ENCODE results near the gene RASSF1. TPM values are rescaled to one million over a fixed set of nuclear protein-coding genes. Genes with fewer than 3 reads are reported as not detected.
A peak's percentile ranks its signal among the peaks of the same experiment; 100 is the strongest.

The RASSF1 gene
- total RNA-seq, 1 experiment from 2014 or later, result 15.8 TPM

GRCh38 chr3:50303013-50303815 lies 37.4 kb downstream of the RASSF1 start, which contains the start of gene HYAL1:
Gene HYAL1 (minus strand): TSS chr3:50303574. CDS start chr3:50302956, 618 bp downstream.
- H2BK20ac ChIP-seq (ENCODE audit: low read depth, low read length, poor library complexity, severe bottlenecking), result no peak within 1 kb of the TSS
- H3K4me1 ChIP-seq (ENCODE audit: insufficient read depth, low read length), result no peaks in the 10 kb centered on the region
- no peak within 1 kb of the TSS for H2AFZ ChIP-seq (ENCODE audit: low read length)
- DNase-seq, result peak; percentile 97
- no peak within 1 kb of the TSS for H3K56ac ChIP-seq (ENCODE audit: insufficient read length, low read depth, low read length)
- no peak within 1 kb of the TSS for H3K4ac ChIP-seq (ENCODE audit: low read depth, low read length)
- no peak within 1 kb of the TSS for H2BK5ac ChIP-seq (ENCODE audit: insufficient read length, low read length)
- Mint-ChIP-seq H3K36me3 (ENCODE audit: insufficient read depth in 1 of 3, low read depth in 3 of 3) (peaks cover 0 to 4% (median 0%) of the 10 kb centered on the region in 3 experiments; a peak in 2 of 7 replicates), H3K27me3 (ENCODE audit: low read depth) (no peaks in the 10 kb centered on the region), H3K9me3 (peaks cover 17 to 24% of the 10 kb centered on the region in 2 experiments), H3K4me3 (peak within 1 kb of the TSS in 1 of 2 experiments; percentile 57; a peak in 3 of 5 replicates), H3K4me1 (peaks cover 23 to 24% of the 10 kb centered on the region in 2 experiments), H3K27ac (peak within 1 kb of the TSS in 2 of 3 experiments; percentile 82 to 86; a peak in 5 of 7 replicates)
- H3K9me3 ChIP-seq (ENCODE audit: control insufficient read depth, low read depth, low read length), result no peaks in the 10 kb centered on the region
- no peak within 1 kb of the TSS for H4K5ac ChIP-seq (ENCODE audit: insufficient read length, low read depth, low read length)
- no peaks in the 10 kb centered on the region for H3K27me3 ChIP-seq (ENCODE audit: insufficient read depth, low read length)
- no peak within 1 kb of the TSS for H4K91ac ChIP-seq (ENCODE audit: insufficient read length, low read depth, low read length)
- H3K18ac ChIP-seq (ENCODE audit: insufficient read length, low read depth, low read length), result no peak within 1 kb of the TSS
- H3K79me2 ChIP-seq (ENCODE audit: insufficient read depth, low read length), result no peaks in the 10 kb centered on the region
- no peaks in the 10 kb centered on the region for H4K20me1 ChIP-seq (ENCODE audit: control insufficient read depth, insufficient read depth, insufficient read length)
- no peak within 1 kb of the TSS for H3K4me2 ChIP-seq (ENCODE audit: insufficient read depth, insufficient read length, low read length)
- H2AK5ac ChIP-seq (ENCODE audit: insufficient read length, low read length), result no peak within 1 kb of the TSS
- no peak within 1 kb of the TSS for H3K9ac ChIP-seq (ENCODE audit: extremely low read depth, insufficient read length, low read length)
- no peak within 1 kb of the TSS for H3K14ac ChIP-seq (ENCODE audit: insufficient read depth, low read length)
- H3T11ph ChIP-seq (ENCODE audit: low read length), result no peak within 1 kb of the TSS
- H4K8ac ChIP-seq (replicated peaks; ENCODE audit: insufficient read length, low read depth, low read length), result no peak within 1 kb of the TSS
- no peak within 1 kb of the TSS for H3K23ac ChIP-seq (ENCODE audit: insufficient read length, low read depth, low read length)
- peak; percentile 50 for TF ChIP-seq CTCF (conservative IDR thresholded peaks at IDR 0.05)
- no peak within 1 kb of the TSS for H2BK12ac ChIP-seq (ENCODE audit: insufficient read length, low read depth, low read length)
- H3K27ac ChIP-seq (ENCODE audit: insufficient read length, low read depth, low read length), result no peak within 1 kb of the TSS
- H2BK120ac ChIP-seq (ENCODE audit: low read depth, low read length, poor library complexity, severe bottlenecking), result no peak within 1 kb of the TSS
- peaks cover 6% of the 10 kb centered on the region for H3K23me2 ChIP-seq (ENCODE audit: insufficient read length, low read depth, low read length, poor library complexity, severe bottlenecking)
- no peaks in the 10 kb centered on the region for H3K79me1 ChIP-seq (ENCODE audit: insufficient read depth, low read depth, low read length, poor library complexity, severe bottlenecking)
- no CpG with 5 or more reads among the region's 14 CpGs for WGBS (ENCODE audit: extremely low coverage, insufficient read length, low lambda C conversion rate)
- H2BK15ac ChIP-seq (ENCODE audit: low read depth, low read length), result no peak within 1 kb of the TSS
